Measurements from ENCODE around the gene SMYD2.

SMYD2 gene

DNA sequence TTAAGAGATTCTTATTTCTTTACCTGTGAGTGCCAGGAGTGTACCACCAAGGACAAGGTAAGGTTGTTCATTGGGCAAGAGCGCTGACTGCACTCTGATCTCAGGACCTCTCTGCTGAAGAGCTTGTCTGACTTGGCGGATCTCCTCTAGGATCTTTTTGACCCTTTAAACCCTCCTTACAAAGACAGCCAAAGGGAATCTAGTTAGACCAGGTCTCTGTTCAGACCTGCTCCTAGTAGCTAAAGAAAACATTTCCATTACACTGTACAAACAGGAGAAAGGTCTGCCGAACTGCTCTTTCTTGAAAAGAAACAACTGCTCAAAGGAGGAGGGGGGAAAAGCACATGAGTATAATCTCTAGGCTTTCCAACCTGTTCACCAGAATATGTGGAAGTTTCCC is 49.3 kb downstream of the SMYD2 start:
- no peak for DNase-seq

- DNase-seq = no peak
These were observed 49.8 kb downstream of the SMYD2 start for GRCh38 chr1:214330715-214331114.

- no peak for DNase-seq
These were observed 50.2 kb downstream of the SMYD2 start for GRCh38 chr1:214331180-214331579.

DNA sequence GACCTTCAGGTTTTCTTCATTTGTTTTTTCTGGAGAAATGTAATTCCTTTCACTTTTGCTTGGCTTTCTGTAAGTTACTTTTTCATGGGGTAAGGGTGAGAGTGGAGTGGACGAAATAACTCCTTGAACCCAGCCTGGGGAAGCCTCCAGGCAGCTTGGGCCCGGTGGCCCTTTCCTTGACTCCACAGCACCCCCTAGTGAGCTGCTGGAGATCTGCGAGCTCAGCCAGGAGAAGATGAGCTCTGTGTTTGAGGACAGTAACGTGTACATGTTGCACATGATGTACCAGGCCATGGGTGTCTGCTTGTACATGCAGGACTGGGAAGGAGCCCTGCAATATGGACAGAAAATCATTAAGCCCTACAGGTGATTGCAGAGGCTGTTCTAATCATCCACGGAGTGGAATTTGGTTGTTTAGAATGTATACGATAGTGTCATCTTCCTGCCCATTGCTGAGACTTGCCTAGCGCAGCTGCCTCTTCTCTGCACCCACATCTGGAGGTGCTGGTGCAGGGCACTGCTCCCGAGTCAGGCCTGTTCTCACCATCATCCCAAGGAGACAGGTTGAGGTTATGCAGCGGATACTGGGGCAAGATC is 51.0 kb downstream of the SMYD2 start:
- no peak for DNase-seq

DNA sequence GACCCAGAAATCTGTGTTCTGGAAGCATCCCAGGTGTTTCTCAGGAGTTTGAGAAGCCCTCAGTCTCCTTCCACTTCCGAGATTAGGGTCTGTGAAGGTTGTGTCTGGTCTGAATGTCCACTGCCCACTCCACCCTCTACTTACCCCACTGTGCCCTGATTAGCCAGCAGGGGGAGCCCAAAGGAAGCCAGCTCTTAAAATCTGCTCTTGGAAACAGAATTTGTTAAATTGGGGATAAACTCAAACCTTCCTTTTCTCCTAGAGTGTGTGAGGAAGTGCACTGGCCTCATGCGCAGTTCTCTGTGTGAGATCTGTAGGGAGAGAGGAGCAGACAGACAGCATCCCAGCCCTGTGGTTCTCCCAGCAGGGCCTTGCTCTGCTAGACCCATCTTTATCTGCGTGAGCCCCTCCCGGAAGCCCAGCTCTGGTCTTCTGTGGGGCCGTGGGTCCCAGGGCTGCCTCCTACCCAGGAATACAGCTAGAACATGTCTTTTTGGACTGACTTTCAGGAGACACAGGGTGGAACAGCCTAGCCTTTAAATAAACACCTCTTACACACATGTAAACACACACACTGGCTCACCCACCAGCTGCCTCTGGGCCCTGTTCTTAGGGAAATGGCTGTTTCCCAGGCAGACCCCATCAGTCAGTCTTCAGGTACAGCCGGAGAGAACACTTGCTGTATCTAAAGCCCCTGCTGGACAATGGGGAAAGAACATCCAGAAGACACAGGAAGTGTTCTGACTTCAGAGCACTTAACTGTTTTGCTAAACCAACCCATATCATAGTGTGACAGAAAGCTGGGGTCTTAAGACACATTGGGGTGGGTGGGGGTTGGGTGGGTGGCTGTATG is 52.2 kb downstream of the SMYD2 start:
- DNase-seq = no peak

DNA sequence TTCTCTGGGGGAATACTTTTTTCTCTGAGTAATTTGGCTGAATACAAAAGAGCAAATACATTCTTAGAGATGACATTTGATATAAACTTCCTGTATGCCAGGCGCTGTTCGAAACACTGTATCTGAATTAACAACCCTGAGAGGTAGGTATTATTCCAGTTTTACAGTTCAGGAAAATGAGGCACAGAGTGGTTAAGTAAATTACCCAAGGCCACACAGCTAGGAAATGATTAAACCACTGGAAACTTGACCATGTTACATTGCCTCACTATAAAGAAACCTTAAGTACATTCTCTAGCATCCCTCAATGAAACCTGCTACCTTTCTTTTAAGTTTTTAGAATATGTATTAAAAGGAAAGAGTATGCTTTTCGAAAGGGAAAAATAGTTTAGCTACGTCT is 54.6 kb downstream of the SMYD2 start:
- DNase-seq = no peak

GRCh38 chr1:214337015-214337414 is 56.1 kb downstream of the SMYD2 start:
- DNase-seq = no peak

GRCh38 chr1:214337511-214337910 is 56.6 kb downstream of the SMYD2 start:
- DNase-seq = no peak

DNA sequence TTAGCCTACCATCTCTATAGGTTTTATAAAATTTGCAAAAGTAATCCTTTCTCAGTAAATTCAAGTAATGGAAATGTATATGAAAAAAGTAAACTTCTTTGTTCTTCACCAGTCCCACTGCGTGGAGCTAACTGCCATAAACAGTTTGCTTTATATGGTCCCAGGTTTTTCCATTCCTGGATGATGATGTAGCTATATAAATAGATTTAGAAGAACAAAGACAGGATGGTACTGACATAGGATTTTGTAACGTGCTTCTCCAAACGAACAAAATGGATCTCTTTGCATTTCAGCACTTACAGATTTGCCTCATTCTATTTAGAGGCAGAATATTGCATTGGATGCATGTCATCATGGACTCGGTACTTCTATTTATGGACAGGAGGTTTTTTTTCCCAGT is 57.3 kb downstream of the SMYD2 start:
- no peak for DNase-seq

- DNase-seq = no peak
These were observed 60.5 kb downstream of the SMYD2 start for GRCh38 chr1:214341459-214341858.

- DNase-seq = no peak
These were observed 61.0 kb downstream of the SMYD2 start for GRCh38 chr1:214341932-214342331.

DNA sequence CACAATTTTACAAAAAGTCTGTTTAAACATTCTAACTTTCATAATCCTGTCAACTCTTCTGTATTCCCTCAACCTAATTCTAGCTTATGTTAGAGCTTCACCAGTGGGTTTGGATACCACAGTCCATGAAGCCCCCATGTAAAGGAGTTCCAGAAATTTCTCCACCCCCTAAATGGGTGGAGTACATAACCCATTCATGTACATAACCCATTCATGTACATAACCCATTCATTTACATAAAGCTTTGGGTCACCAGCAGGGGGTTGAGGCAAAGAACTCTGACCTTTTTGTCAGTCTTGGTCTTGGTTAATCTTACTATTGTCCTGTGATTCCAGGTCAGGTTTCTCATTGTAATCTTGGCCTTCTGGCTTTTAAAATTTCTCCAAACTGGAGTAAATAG is 61.6 kb downstream of the SMYD2 start:
- no peak for DNase-seq

DNA sequence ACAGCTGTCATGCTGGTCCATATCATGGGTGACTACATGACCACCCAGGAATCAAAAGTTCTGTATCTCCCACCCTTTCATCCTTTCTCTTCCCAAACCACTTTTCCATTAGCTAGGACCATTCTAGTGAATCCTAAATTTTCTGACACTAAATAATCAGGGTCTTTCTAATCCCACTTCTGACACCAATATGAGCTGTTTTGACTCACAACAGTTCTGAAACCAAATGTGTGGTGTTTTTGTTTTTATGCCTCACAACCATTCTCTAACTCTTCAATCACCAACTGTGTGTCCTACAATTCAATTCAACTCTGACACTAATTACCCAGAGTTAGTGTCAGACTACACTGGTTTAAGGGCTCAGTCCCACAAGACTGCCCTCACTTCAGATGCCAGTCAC is 63.9 kb downstream of the SMYD2 start:
- no peak for DNase-seq

DNA sequence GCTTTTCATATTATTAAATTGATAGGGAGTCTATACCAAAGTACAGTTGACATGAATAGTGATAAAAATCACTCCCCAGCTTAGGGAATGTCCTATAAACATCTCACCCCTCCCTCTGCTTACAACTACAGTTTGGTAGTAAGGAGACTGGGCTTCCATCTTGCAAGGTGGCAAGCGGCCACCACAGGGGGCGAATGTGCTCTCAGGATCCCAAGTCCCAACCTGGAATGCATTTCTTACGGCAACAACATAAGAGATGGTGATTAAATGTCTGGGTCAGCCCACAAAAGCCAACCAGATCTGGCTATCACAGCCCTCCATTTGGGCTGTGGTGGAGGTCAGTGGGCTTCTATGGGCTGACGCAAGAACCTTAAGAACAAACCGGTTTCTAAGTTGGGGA is 68.0 kb downstream of the SMYD2 start:
- no peak for DNase-seq

- no peak for DNase-seq
These were observed 68.8 kb downstream of the SMYD2 start for GRCh38 chr1:214349781-214350180.

DNA sequence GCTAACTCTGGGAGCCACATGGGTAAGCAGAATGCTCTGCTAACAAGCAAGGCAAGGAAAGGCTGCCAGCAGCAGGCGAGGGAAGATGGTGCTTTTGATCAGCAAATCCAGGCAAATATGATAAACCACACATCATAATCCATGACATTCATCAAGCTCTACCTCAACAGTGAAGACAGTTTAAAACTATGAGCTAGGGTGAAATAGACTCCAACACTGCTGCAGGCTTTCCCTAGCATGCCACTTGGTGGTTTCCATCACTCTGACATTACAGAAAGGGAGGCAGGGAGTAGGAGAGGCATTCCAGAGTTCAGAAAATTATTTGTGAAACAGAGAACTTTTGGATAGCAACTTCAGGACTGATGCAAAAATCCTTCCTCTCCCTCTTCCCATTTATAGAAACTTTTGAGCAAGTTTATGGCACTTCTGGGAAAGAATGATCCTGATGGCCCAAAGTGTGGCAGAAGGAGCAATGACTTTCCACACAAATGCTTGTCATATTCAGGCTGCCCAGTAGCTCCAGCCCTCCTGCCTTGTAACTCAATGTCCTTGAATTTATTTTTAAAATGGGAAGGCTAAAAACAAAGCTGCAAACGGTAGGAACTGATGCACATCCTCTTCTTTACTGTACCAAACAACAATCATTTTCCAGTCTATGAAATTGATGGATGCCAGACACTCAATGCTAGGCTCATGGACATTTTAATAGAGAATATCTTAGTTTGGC is 70.8 kb downstream of the SMYD2 start:
- DNase-seq = no peak

GRCh38 chr1:214352838-214353237 is 71.9 kb downstream of the SMYD2 start:
- no peak for DNase-seq

GRCh38 chr1:214354440-214355148 is 73.6 kb downstream of the SMYD2 start:
- DNase-seq = no peak

GRCh38 chr1:214360116-214360515 is 79.2 kb downstream of the SMYD2 start:
- no peak for DNase-seq

- no peak for DNase-seq
These were observed 79.7 kb downstream of the SMYD2 start for GRCh38 chr1:214360525-214361164.

- no peak for DNase-seq
These were observed 80.7 kb downstream of the SMYD2 start for GRCh38 chr1:214361636-214362035.

- DNase-seq = no peak
These were observed 81.4 kb downstream of the SMYD2 start for GRCh38 chr1:214362188-214362882.

All from NCI-H2081 treated with DMSO at 0.1 percent for 48 hours (cell line).